GM12801 (cell line): ENCODE data around the gene G3BP1.

Source experiments
- TF ChIP-seq, protein P1 (sequence below): IDR thresholded peaks from one replicate; pipeline ENCODE4 v1.5.1; 2011; ENCODE audit warnings: control low read depth; ENCODE audit not compliant: insufficient read length; ENCODE audit errors: extremely low read depth

Gene G3BP1

DNA sequence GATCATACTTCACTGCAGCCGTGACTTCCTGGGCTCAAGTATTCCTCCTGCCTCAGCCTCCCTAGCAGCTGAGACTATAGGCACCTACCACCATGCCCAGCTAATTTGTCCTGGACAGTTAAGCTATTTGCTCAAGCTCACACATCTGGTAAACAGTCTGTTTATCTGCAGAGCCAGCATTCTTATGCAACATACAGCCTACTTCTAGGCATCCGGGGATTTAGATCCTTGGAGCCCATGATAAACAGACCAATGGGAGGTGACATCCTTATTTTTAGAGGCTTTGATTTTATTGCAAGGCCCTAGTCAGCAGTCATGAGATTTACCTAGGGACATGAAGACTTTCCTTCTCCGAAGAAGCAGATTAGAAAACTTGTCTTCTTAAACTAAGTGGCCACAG, 34.3 kb upstream of the G3BP1 start:
- TF ChIP-seq, protein P1, sequence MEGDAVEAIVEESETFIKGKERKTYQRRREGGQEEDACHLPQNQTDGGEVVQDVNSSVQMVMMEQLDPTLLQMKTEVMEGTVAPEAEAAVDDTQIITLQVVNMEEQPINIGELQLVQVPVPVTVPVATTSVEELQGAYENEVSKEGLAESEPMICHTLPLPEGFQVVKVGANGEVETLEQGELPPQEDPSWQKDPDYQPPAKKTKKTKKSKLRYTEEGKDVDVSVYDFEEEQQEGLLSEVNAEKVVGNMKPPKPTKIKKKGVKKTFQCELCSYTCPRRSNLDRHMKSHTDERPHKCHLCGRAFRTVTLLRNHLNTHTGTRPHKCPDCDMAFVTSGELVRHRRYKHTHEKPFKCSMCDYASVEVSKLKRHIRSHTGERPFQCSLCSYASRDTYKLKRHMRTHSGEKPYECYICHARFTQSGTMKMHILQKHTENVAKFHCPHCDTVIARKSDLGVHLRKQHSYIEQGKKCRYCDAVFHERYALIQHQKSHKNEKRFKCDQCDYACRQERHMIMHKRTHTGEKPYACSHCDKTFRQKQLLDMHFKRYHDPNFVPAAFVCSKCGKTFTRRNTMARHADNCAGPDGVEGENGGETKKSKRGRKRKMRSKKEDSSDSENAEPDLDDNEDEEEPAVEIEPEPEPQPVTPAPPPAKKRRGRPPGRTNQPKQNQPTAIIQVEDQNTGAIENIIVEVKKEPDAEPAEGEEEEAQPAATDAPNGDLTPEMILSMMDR = no peak

DNA sequence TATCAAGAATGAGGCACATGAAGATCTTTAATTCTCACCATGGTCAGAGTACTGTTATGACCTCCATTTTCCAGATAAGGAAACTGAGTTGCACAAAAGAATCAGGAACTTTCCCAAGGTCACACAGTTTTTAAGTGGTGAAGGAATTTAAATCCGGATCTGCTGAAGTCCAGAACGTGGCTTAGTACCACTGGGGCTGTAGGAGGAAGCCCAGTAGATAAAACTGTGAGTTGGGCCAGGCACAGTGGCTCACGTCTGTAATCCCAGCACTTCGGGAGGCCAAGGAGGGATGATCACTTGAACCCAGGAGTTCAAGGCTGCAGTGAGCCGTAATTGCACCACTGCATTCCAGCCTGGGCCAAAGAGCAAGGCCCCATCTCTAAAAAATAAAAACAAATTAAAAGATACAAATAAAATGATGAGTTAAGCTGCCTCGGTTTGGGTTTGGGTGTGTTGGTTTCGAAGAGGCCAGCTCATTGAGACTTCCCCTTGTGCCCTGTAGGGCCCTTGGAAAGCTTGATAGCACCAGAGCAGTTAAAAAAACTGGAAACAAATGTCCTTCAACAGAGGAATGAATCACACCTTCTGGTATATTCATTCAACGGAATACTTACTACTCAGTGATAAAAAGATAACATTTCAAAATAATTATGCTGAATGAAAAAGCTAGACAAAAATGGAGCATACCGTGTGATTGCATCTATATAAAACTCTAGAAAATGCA, 33.5 kb upstream of the G3BP1 start:
- TF ChIP-seq, protein P1 = no peak

DNA sequence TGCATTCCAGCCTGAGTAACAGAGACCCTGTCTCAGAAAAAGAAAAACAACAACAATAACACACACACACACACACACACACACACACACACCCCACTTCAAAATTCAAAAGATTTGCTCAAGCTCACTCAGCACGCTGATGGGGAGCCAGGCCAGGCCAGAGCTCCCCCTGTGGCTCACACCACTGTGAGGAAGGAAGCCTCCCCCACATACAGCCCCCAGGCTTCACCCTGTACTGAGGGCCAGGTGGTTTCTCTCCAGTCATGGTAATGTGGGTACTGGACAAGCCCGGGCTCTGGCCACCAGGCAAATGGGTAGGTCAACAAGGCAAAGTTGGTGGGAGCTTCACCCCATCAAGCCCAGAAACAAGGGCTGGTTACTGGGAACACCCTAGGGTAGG, 32.4 kb upstream of the G3BP1 start:
- TF ChIP-seq, protein P1 = no peak

DNA sequence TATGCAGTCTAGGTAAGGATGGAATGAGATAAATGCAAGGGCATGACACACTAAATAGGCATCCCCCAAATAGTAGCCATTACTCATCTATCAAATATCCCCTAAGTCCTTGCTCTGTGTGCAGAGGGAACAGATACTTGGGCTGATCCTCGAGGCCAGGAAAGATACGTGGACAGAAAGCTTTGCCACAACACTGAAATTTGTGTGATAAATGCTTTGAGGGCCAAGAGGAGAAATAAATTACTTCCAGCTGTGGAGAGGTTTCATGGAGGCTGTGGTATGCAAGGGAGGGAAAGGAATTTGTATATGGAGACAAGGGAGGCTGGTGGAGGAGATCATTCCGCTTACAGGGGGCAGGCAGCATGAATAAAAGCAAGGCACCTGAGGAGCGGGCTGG, 31.8 kb upstream of the G3BP1 start:
- TF ChIP-seq, protein P1 = no peak

DNA sequence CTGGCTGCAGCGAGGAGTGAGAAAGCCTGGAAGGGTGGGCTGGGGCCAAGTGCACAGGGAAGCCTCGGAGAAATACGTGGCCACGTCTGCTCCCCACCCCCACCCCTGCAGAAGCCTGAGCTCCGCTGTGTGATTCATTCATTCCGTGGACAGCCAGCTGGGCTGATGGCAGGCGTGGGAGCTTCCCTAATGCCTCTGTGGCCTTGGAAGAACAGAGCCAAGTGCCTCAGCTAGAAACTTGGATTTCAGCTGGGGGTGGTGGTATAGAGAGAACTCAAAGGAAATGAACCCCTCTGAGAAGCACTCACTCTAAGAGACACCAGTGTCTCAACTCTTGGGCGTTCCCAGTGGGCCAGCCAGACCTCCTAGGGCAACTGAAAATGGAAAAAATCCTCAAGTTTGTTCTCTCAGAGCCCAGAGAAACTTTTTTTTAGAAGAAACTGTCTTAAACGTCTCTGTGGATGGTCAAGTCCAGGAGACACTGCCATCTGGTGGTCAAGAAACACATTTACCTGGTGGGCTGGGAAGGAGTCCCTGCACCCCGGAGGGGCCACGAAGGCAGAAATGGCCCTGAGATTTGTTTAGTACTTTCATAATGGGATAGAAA, 31.3 kb upstream of the G3BP1 start:
- TF ChIP-seq, protein P1 = no peak

DNA sequence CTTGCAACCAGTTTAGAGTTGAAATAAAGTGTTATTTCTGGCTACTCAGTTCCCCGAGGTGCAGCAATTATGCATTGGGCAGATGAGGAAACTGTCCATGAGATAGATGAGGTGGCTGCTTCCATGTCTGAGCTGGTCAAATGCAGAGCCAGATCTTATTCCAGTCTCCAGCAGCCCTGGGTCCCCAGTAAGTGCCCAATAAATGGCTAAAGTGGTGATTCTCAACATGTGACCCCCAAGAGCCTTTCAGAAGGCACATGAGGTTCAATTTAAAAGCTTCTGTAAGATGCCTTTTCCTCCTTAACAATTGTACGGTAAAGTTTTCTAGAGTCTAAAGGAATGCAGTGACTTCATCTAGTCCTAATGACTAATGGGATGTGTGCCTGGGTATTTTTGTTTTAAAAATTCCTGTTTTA, 30.8 kb upstream of the G3BP1 start:
- TF ChIP-seq, protein P1 = no peak

DNA sequence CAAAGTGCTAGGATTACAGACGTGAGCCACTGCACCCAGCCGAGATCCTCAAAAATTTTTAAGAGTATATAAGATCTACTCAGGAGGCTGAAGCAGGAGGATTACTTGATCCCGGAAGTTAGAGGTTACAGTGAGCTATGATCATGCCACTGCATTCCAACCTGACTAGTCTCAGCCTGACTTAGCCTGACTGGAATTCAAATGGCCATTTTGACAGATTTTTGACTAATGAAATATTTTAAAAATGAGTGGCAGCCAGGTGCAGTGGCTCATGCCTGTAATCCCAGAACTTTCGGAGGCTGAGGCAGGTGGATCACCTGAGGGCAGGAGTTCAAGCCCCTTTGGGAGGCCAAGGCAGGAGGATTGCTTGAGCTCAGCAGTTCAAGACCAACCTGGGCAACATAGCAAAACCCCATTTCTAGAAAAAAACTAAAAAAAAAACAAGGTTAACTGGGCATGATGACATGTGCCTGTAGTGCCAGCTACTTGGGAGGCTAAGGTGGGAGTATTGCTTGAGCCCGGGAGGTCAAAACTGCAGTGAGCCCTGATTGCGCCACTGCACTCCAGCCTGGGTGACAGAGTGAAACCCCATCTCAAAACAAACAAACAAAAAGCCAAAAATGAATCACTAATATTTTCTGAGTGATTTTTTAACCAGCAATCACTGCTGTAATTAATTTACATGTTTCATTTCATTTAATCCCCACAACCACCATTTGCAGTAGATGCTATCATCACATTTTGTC, 29.9 kb upstream of the G3BP1 start:
- TF ChIP-seq, protein P1 = no peak
